ENCODE data around the gene COQ8B. TPM values are rescaled to one million over a fixed set of nuclear protein-coding genes. Genes with fewer than 3 reads are reported as not detected.

COQ8B gene
- total RNA-seq, 1 experiment from 2014 or later, result 62.9 TPM

DNA sequence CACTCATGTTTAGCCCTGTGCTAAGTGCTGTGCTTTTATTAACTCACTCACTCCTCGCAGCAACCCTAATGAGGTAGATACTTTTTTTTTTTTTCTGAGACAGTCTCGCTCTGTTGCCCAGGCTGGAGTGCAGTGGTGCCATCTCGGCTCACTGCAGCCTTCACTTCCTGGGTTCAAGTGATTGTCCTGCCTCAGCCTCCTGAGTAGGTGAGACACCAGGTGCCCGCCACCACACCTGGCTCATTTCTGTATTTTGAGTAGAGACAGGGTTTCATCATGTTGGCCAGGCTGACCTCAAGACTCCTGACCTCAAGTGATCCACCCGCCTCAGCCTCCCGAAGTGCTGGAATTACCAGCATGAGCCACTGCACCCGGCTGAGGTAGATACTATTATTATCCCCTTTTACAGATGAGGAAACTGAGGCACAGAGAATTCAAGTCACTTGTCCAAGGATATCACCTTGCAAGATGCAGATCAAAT is 2.8 kb upstream of the COQ8B start (continued):
- TF ChIP-seq, protein P1, sequence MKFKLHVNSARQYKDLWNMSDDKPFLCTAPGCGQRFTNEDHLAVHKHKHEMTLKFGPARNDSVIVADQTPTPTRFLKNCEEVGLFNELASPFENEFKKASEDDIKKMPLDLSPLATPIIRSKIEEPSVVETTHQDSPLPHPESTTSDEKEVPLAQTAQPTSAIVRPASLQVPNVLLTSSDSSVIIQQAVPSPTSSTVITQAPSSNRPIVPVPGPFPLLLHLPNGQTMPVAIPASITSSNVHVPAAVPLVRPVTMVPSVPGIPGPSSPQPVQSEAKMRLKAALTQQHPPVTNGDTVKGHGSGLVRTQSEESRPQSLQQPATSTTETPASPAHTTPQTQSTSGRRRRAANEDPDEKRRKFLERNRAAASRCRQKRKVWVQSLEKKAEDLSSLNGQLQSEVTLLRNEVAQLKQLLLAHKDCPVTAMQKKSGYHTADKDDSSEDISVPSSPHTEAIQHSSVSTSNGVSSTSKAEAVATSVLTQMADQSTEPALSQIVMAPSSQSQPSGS (CRISPR knock-in tag; IDR thresholded peaks at IDR 0.05; ENCODE audit: borderline replicate concordance, low read depth), result no peak
- TF ChIP-seq NR1H2 (CRISPR knock-in tag; IDR thresholded peaks at IDR 0.05), result no peak

DNA sequence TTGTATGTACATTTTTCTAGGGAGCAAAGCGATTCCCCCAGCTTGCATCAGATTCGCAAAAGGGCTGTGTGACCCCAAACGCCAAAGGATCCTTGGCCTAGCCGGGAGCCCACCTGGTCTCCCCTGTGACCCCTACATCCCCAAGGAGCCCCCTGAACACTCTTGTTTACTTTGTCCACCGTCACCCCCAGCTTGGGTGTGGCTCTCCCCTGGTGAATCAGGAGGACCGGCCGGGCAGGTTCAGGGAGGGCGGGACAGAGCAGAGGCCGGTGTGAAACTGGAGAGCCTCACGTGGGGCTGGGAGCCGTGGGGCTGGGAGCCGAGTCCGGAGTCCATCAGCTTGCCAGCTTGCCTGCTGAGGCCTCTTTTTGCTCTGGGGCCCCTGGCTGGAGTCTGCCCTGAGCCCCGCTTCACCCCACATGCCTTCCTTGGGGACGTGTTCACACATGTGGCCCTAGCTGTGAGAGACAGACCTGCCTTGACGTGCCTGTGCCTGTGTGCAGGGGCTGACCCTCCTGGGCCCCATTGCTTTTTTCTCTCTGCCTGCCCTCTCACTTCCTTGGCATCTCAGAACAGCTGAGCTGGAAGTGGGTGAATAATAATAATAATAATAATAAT is 2.2 kb upstream of the COQ8B start:
- ATAC-seq, result no peak; the same call in 1 of the 2 replicates
- peaks cover 33% of the 10 kb centered on the region for H3K4me1 Mint-ChIP-seq

DNA sequence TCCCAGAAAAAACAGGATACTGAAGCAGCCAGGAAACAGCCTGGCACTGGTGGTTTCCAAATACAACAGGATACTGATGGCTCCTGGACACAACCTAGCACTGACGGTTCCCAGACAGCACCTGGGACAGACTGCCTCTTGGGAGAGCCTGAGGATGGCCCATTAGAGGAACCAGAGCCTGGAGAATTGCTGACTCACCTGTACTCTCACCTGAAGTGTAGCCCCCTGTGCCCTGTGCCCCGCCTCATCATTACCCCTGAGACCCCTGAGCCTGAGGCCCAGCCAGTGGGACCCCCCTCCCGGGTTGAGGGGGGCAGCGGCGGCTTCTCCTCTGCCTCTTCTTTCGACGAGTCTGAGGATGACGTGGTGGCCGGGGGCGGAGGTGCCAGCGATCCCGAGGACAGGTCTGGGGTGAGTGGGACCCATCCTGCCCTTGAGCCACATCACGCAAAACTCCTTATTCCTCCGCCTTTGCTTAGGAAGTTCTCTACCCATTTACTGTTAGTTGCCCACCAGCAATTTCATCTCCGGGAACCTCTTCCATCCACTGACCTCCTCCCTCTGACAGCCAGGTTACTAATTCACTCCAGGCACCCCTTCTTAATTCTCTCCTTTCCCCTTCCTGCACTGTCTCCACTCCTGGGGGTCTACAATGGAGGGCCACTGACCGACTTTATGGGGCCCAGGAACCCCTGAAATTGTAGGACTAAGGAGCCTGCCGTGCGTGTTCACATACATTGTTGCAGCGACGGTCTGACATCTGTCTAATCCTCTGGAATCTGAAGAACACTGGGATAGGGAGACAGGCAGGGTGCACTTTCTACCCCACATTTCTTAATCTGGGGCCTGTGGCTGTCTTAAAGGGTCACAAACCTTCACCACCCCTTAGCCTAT is 1.4 kb upstream of the COQ8B start:
- ChIA-PET POLR2A (interaction anchor here (1.0 to 2.2 kb wide), 6 partner anchors 9 to 85 kb away, joined by 3 to 18 read pairs (median 8); partner anchors contain the start of genes ACTMAP, NUMBL, RAB4B and SNRPA), CTCF (interaction anchor here (1.0 to 2.2 kb wide), 8 partner anchors 16 to 89 kb away, joined by 3 to 16 read pairs (median 6); partner anchors contain the start of genes ACTMAP, EGLN2, RAB4B and SNRPA)

More for the DNA sequence above, 2.2 kb upstream of the COQ8B start:
- POLR2A ChIA-PET, result no interaction called here
- CTCF ChIA-PET, result interaction anchor here (0.8 to 1.1 kb wide), 4 partner anchors 16 to 88 kb away, joined by 3 to 5 read pairs (median 4); partner anchors contain the start of gene RAB4B
- Mint-ChIP-seq H3K27ac (peak overlapping the region; percentile 99), H3K9me3 (peaks cover 4% of the 10 kb centered on the region; the same call in 1 of the 2 replicates), H3K36me3 (peaks cover 17% of the 10 kb centered on the region), H3K4me3 (peak overlapping the region; percentile 91), H3K27me3 (ENCODE audit: low read depth) (no peaks in the 10 kb centered on the region)
- DNase-seq (ENCODE audit: low spot score), result peak; percentile 52
- TF ChIP-seq GABPB1 (CRISPR knock-in tag; IDR thresholded peaks at IDR 0.05) (peak; percentile 49), ZNF232 (CRISPR knock-in tag; IDR thresholded peaks at IDR 0.05) (no peak)
- TF ChIP-seq, protein P2, sequence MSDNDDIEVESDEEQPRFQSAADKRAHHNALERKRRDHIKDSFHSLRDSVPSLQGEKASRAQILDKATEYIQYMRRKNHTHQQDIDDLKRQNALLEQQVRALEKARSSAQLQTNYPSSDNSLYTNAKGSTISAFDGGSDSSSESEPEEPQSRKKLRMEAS (CRISPR knock-in tag; IDR thresholded peaks at IDR 0.05), result peak; percentile 28; the same call in 1 of the 2 replicates
- TF ChIP-seq, protein P3, sequence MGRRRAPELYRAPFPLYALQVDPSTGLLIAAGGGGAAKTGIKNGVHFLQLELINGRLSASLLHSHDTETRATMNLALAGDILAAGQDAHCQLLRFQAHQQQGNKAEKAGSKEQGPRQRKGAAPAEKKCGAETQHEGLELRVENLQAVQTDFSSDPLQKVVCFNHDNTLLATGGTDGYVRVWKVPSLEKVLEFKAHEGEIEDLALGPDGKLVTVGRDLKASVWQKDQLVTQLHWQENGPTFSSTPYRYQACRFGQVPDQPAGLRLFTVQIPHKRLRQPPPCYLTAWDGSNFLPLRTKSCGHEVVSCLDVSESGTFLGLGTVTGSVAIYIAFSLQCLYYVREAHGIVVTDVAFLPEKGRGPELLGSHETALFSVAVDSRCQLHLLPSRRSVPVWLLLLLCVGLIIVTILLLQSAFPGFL (CRISPR knock-in tag; IDR thresholded peaks at IDR 0.05; ENCODE audit: borderline replicate concordance), result no peak
- TF ChIP-seq, protein P4, sequence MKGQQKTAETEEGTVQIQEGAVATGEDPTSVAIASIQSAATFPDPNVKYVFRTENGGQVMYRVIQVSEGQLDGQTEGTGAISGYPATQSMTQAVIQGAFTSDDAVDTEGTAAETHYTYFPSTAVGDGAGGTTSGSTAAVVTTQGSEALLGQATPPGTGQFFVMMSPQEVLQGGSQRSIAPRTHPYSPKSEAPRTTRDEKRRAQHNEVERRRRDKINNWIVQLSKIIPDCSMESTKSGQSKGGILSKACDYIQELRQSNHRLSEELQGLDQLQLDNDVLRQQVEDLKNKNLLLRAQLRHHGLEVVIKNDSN (CRISPR knock-in tag; IDR thresholded peaks at IDR 0.05), result peak; percentile 64

More for the DNA sequence above, 1.4 kb upstream of the COQ8B start:
- ATAC-seq (no peak), DNase-seq (ENCODE audit: low spot score) (no peak)
- Mint-ChIP-seq H3K4me3 (peak overlapping the region; percentile 91), H3K27ac (peak overlapping the region; percentile 99), H3K36me3 (peaks cover 13% of the 10 kb centered on the region), H3K27me3 (ENCODE audit: low read depth) (no peaks in the 10 kb centered on the region), H3K4me1 (peaks cover 33% of the 10 kb centered on the region), H3K9me3 (peaks cover under 1% of the 10 kb centered on the region; the same call in 1 of the 2 replicates)
- TF ChIP-seq, protein P5, sequence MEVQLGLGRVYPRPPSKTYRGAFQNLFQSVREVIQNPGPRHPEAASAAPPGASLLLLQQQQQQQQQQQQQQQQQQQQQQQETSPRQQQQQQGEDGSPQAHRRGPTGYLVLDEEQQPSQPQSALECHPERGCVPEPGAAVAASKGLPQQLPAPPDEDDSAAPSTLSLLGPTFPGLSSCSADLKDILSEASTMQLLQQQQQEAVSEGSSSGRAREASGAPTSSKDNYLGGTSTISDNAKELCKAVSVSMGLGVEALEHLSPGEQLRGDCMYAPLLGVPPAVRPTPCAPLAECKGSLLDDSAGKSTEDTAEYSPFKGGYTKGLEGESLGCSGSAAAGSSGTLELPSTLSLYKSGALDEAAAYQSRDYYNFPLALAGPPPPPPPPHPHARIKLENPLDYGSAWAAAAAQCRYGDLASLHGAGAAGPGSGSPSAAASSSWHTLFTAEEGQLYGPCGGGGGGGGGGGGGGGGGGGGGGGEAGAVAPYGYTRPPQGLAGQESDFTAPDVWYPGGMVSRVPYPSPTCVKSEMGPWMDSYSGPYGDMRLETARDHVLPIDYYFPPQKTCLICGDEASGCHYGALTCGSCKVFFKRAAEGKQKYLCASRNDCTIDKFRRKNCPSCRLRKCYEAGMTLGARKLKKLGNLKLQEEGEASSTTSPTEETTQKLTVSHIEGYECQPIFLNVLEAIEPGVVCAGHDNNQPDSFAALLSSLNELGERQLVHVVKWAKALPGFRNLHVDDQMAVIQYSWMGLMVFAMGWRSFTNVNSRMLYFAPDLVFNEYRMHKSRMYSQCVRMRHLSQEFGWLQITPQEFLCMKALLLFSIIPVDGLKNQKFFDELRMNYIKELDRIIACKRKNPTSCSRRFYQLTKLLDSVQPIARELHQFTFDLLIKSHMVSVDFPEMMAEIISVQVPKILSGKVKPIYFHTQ (CRISPR knock-in tag; IDR thresholded peaks at IDR 0.05), result no peak
- TF ChIP-seq ZNF263 (CRISPR knock-in tag; IDR thresholded peaks at IDR 0.05; ENCODE audit: low read depth), result no peak
- TF ChIP-seq, protein P6, sequence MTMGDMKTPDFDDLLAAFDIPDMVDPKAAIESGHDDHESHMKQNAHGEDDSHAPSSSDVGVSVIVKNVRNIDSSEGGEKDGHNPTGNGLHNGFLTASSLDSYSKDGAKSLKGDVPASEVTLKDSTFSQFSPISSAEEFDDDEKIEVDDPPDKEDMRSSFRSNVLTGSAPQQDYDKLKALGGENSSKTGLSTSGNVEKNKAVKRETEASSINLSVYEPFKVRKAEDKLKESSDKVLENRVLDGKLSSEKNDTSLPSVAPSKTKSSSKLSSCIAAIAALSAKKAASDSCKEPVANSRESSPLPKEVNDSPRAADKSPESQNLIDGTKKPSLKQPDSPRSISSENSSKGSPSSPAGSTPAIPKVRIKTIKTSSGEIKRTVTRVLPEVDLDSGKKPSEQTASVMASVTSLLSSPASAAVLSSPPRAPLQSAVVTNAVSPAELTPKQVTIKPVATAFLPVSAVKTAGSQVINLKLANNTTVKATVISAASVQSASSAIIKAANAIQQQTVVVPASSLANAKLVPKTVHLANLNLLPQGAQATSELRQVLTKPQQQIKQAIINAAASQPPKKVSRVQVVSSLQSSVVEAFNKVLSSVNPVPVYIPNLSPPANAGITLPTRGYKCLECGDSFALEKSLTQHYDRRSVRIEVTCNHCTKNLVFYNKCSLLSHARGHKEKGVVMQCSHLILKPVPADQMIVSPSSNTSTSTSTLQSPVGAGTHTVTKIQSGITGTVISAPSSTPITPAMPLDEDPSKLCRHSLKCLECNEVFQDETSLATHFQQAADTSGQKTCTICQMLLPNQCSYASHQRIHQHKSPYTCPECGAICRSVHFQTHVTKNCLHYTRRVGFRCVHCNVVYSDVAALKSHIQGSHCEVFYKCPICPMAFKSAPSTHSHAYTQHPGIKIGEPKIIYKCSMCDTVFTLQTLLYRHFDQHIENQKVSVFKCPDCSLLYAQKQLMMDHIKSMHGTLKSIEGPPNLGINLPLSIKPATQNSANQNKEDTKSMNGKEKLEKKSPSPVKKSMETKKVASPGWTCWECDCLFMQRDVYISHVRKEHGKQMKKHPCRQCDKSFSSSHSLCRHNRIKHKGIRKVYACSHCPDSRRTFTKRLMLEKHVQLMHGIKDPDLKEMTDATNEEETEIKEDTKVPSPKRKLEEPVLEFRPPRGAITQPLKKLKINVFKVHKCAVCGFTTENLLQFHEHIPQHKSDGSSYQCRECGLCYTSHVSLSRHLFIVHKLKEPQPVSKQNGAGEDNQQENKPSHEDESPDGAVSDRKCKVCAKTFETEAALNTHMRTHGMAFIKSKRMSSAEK (CRISPR knock-in tag; IDR thresholded peaks at IDR 0.05; ENCODE audit: borderline replicate concordance), result no peak
- TF ChIP-seq, protein P7, sequence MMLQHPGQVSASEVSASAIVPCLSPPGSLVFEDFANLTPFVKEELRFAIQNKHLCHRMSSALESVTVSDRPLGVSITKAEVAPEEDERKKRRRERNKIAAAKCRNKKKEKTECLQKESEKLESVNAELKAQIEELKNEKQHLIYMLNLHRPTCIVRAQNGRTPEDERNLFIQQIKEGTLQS (CRISPR knock-in tag; conservative IDR thresholded peaks at IDR 0.05), result no peak
- no peak for TF ChIP-seq EMX1 (CRISPR knock-in tag; IDR thresholded peaks at IDR 0.05)
- TF ChIP-seq, protein P8, sequence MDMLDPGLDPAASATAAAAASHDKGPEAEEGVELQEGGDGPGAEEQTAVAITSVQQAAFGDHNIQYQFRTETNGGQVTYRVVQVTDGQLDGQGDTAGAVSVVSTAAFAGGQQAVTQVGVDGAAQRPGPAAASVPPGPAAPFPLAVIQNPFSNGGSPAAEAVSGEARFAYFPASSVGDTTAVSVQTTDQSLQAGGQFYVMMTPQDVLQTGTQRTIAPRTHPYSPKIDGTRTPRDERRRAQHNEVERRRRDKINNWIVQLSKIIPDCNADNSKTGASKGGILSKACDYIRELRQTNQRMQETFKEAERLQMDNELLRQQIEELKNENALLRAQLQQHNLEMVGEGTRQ (CRISPR knock-in tag; IDR thresholded peaks at IDR 0.05), result no peak
- TF ChIP-seq ATF1 (CRISPR knock-in tag; IDR thresholded peaks at IDR 0.05), result no peak
- no peak for TF ChIP-seq JUN (CRISPR knock-in tag; IDR thresholded peaks at IDR 0.05)
- no peak for TF ChIP-seq ZBTB21 (CRISPR knock-in tag; IDR thresholded peaks at IDR 0.05; ENCODE audit: borderline replicate concordance)
- no peak for TF ChIP-seq MXD4 (CRISPR knock-in tag; IDR thresholded peaks at IDR 0.05; ENCODE audit: borderline replicate concordance)

All from WTC11 (cell line).